ENCODE measurements around the gene GAK. TPM values are rescaled to one million over a fixed set of nuclear protein-coding genes. Genes with fewer than 3 reads are reported as not detected.

Gene GAK
- total and polyA plus RNA-seq, 2 of the 13 experiments (the other 11 are each of a cell fraction or from before 2014, with no cell fraction given) = 17.5 to 44.3 TPM

GRCh38 chr4:818106-818921, 113.8 kb downstream of the GAK start (continued):
- TF ChIP-seq ZBTB40 (IDR thresholded peaks at IDR 0.05) (no peak), ZBTB40 (CRISPR knock-in tag; IDR thresholded peaks at IDR 0.05) (no peak), ZNF30 (CRISPR knock-in tag; IDR thresholded peaks at IDR 0.05) (no peak), ZNF674 (CRISPR knock-in tag; IDR thresholded peaks at IDR 0.05; ENCODE audit: low read depth) (no peak), POLR2A (IDR thresholded peaks at IDR 0.05; ENCODE audit: insufficient read depth in 1 of 2, low read depth in 2 of 2, low read length in 2 of 2) (no peak), NPAS2 (CRISPR knock-in tag; IDR thresholded peaks at IDR 0.05; ENCODE audit: borderline replicate concordance) (no peak), ZNF280B (CRISPR knock-in tag; IDR thresholded peaks at IDR 0.05; ENCODE audit: borderline replicate concordance) (no peak), ZBTB1 (CRISPR knock-in tag; IDR thresholded peaks at IDR 0.05; ENCODE audit: borderline replicate concordance) (no peak)
- TF ChIP-seq, protein P1, sequence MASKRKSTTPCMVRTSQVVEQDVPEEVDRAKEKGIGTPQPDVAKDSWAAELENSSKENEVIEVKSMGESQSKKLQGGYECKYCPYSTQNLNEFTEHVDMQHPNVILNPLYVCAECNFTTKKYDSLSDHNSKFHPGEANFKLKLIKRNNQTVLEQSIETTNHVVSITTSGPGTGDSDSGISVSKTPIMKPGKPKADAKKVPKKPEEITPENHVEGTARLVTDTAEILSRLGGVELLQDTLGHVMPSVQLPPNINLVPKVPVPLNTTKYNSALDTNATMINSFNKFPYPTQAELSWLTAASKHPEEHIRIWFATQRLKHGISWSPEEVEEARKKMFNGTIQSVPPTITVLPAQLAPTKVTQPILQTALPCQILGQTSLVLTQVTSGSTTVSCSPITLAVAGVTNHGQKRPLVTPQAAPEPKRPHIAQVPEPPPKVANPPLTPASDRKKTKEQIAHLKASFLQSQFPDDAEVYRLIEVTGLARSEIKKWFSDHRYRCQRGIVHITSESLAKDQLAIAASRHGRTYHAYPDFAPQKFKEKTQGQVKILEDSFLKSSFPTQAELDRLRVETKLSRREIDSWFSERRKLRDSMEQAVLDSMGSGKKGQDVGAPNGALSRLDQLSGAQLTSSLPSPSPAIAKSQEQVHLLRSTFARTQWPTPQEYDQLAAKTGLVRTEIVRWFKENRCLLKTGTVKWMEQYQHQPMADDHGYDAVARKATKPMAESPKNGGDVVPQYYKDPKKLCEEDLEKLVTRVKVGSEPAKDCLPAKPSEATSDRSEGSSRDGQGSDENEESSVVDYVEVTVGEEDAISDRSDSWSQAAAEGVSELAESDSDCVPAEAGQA (IDR thresholded peaks at IDR 0.05; ENCODE audit: low read depth) = no peak
- TF ChIP-seq, protein P1 (CRISPR knock-in tag; IDR thresholded peaks at IDR 0.05; ENCODE audit: borderline replicate concordance) = no peak
